8988T (cell line): ENCODE results near the gene ESRP2.

Experiments
- DNase-seq: peaks from one replicate; pipeline ENCODE4 v3.0.0; 2011

The ESRP2 gene

DNA sequence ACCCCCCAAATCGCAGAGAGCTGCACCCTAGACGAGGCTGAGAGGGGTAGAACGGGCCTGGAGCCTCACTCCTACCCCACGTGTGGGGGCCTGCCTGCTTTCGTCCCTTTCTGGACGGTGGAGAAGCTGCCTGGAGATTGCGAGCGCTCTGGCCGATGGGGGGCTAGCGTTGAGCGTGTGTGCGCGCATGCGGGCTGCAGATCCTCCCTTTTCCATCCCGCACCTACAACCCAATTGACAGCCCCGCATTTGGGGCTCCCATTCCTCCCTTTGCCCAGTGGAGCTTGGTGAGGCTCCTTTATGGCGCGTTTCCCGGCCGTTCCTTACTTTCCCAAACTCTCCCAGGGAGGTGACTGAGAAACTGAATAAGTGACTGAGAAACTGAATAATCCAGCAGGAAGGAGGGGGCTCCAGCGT lies 907 bp upstream of the ESRP2 start:
- DNase-seq = peak; percentile 64

DNA sequence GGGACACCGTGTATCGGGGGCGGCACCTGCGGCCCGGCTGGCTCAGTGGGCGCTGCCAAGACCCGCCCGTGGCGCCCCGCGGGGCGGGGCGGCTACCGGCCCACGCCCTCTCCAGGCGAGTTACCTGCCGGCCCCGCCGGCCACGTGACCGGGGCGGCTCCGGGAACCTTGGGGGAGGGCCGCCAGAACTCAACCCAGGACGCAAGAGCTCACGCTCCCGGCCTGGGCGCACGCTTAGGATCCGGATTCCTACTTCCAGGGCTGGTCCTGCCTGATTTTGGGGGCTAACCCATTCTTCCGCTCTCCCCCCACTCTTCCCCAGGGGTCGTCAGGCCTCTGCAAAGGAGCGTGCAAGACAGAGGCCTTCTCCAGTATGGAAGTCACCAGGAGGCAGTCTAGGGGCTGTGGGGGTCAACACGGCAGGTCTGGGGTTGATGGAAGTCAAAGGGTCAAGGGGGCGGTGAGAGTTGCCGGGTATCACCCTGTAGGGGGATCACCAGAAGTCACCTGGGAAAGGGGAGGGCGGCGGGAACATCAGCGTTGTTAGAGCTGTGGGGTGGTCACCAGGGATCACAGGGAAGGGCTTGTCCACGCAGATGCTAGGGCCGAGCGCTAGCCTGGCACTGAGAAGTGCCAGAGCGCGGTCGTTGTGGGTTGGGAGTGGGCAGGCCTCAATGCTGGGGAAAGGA lies 354 bp upstream of the ESRP2 start:
- peak; percentile 44 for DNase-seq

DNA sequence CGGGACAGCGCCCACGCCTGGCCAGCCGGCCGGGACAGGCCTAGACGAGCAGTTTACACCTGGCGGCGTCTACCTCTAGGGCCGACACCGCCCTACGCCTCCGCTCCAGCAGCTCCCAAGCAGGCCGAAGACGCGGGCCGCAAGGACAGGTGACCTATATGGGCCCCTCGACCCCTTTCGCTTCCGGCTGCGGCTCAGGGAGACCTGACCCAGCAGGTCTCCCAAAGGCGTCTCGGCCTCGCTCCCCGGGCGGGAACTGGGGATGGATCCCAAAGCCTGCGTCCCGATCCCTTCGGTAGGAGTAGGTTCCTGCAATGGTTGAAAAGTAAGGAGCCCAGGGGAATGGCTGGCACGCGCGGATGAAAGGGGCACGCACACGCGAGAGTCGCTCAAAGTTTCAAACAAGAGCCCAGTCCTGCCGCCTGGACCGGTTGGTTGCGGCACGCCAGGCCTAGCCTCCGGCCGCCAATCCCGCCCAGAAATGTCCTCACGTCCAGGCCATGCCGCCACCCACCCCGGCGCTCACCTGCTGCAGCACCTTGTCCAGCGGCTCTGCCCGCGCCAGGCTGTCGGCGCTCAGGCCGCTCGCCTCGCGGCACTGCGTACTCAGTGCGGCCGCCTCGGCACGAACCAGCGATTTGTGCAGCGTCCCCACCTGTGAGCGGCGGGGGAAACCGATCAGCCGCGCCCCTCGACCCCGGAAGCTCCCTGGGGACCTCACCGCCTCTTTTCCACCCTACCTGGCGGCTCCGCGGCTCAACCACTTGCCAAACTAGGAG lies 630 bp downstream of the ESRP2 start:
- DNase-seq = peak; percentile 17

DNA sequence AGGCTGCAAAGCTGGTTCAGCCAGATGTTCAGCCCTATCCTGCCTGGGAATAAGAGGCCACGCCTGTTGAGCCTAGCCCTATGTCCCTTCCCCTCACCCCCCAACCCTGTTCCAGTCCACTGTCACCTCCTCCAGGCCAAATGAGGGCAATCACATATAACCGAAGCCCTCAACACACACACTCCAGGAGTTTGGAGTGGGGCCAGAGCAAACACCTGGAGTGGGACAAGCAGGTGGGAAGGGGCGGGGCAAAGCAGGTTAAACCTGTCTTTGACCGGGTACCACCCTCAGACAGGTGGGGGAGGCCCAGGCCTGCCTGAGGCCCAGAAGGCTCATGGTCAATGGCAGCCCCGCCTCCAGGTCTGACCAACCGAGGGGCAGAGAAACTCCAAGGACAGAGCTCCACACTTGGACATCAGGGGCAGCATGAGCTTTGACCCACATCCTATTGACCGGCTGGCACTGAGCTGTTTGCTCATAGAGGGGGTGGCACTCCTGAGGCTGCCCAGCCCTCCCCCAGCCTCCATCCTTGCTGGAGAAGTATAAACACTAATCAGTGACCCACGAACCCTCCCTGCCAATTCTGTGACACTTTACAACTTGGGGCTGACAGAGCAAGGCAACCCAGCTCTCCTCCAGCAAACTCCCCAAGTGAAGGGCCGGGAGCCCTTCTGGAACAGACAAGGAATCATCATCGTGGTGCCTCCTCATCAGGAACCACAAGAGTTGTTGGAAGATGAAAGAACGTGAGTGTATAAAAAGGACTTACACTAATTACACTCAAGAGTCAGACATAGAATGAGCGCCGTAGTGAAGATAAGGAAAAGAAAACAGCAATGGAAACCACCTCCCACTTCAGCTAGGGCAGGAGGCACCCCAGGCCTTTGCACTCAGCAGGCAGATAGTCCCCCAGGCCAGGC lies 1.5 kb downstream of the ESRP2 start:
- peak; percentile 41 for DNase-seq

DNA sequence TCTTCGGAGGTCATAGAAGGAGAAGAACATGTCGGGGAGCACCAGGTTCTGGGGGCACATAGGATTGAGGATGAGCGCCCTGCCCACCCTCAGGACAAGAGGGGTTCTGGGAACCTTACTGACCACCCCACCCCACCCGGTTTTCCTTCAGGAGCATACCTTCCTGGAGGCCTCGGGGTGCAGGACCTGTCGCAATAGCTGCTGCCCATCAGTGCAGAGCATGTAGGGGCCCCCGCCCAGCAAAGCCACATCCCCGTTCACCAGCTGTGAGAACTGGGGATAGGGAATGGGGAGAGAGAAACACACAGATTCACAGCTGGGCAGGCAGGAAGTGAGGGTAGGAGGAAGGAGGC lies 2.1 kb downstream of the ESRP2 start:
- no peak for DNase-seq

DNA sequence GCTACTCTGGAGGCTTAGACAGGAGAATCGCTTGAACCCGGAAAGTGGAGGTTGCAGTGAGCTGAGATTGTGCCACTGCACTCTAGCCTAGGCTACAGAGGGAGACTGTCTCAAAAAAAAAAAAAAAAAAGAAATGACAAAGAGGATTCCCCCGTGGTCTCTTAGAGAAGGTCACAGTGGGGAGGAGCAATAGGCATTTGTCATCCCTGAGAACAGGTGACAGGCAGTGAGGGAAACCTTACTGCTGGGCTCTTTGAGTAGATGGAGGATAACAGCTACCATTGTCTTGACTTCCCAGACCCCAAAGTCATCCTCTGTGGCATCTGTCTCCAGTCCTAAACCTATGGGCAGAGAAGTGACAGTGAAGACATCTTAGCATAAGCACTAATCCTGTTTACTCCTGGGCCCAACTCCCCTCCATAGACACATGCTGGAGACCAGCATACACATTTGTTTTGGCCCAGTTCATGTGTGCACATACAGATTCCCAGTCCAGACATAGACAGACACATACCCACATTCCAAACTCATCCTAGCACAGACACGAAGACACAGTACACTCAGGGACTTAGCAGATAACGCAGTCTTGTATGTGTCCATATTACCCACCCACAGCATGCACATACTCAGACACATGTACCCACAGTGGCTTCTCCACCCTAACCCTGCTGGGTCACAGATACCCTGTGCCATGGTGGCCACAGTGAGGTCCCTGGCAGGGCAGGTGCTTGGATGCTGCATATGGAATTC lies 2.7 kb downstream of the ESRP2 start:
- DNase-seq = no peak

DNA sequence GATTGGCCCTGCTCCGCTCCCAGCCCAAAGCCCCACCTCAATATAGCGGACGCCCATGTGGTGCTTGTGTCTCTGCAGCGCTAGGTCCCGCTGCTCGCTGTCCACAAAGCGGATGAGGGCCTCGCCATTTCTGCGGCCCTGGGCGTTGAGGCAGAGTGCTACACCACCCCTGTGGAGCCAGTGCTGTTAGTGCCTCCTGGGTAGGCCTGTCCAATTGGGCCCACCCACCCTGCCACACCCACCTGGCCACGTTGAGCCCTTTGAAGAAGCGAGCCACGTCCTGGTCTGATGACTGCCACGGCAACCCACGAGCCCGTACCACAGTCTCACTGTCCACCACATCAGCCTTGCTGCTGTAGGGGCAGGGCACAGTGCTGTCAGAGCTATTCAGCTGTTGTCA lies 3.6 kb downstream of the ESRP2 start:
- DNase-seq = no peak

DNA sequence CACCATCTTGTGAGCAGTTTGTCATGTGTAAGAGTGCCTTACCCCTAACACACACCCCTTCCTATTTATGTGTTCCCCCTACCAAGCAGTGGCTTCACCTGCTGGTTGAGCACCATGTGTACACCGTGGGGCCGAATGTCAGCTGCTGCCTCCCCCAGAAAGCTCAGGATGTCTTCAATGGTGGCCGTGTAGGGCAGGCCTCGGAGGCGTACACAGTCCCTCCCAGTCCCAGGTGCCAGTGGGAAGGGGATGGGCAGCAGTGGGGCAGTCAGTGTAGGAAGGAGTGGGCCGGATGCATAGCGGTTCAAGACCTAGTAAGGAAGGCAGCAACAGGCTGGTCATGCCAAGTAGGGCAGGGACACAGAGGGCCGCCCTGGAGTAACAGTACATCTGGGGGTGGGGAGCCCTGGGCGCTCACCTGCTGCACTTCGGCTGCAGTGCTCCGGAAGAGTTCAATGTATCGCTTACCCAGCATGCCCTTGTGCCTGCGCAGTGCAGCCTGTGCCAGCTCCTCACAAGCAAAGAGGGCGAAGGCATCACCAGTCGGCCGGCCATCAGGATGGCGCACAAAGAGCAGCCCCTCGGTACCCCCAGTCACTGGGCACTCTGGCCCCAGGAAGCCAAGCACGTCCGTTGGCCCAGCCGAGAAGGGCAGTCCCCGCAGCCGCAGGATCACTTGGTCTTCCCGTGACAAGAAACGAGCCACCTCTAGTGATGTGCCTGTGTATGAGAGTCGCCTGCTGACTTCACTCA lies 4.4 kb downstream of the ESRP2 start:
- DNase-seq = no peak

DNA sequence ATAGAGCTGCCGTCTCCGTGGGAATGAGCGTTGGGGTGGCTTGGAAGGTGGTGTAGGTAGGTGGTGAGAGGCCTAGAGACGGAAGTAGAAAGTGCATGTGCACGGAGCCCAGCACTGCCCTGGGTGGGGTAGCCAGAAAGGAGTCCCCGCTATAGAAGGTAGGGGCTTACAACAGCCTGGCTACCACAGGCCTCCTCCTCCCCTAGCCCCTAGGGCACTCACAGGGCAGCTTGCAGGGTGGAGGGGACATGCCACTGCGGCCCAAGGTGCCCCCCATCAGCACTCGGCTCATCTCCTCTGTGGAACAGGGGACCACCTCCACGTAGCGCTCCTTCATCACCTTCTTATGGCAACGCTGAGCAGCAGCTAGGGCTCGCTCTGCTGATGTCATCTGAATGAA lies 5.0 kb downstream of the ESRP2 start:
- DNase-seq = no peak

DNA sequence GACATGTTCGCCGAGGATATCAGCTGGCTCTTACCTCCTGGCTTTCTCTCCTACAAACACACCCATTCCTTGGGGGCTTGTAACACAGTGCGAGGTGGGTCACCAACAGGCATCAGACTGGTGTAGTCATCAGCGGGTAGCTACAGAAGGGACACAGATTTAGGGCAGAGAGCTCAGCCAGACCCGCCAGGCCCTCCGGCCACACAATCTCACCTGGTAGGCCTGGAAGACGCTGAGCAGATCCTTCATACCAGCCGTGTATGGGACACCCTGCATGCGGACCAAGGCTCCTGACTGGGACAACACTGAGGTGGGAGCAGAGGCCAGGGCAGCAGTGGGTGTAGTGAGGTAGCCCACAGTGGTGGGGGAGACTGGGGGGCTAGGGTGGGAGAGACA lies 5.8 kb downstream of the ESRP2 start:
- DNase-seq = no peak

DNA sequence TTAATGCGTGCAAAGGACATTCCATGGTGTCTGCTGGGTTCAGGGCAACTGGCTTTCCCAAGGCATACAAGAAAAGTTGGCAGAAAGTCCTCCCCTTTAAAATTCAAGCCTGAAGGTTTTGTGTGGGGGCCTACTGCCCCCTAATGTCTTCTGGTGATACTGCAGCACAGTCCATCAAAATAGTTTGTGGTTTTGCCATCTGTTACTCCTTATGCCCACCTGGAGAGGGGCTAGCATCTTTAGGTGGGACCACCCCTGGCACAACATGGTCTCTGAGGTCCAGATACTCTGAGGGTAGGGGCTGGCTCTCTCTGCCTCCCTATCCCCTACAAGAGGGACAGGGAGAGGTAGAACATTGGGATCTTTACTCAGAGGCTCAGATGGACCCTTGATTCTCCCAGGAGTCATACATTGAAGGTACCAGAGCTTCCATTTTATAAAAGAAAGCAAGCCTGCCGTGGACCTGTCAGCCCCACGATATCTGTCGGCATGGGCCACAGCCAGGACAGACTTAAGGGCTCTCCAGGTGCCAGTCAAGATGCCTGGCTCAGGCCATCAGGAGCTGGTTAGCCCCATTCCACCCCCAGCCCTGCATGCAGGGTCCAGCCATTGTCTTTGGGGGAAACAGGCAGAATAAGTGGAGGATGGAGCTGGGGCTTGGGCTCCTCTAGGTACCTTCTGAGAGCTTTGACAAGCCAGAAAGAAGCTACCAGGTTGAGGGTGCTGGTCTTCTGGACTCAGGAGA lies 6.3 kb downstream of the ESRP2 start:
- no peak for DNase-seq

DNA sequence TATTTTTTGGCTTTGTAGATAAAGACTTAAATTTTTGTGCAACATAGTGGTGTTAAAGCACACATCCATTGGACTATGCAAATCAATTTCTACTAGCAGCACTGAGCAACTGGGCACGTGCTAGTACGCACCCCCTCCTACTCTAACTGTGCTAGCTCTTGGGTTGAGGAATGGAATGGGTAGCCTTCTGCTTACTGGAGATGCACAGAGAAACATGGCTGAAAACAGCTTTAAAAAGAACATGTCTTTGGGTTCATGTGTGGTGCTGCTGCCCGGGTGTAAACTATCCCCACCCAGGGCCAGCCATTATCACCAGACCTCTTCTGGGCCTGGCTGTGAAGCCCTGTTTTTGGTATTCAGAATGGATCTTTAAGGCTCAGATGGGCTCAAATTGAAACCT lies 7.3 kb downstream of the ESRP2 start:
- DNase-seq = no peak

DNA sequence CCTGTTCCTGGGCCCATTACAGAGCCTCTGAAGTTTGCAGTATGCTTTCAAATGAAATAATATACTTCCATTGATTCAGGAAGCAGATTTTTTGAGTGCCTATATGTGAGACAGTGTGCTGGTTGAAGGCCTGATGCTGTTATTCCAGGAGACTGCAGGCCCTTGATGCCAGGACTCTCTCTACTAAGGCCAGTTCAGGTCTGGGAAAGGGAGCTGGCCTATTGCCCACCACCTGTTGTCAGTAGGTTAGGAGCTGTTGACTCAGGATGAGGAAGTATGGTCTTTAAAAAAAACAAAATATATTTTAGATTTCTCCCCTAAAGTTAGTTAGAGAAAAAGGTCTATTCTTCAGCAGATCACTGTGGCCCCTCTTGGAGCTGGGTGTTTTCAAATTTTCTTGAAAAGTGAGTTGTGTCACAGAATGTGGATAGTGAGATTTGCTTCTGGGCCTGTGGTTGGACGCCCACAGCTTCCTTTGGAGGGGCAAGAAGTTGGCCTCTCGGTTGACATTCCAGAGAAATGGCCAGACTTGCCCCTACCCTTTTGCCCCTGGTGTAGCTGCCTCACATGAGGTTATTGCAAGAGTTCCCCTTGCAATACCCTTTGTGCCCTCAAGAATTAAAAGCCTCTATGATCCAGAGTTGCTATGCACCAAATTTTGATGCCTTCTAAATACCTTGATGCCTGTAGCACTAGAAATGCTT lies 7.9 kb downstream of the ESRP2 start:
- no peak for DNase-seq

DNA sequence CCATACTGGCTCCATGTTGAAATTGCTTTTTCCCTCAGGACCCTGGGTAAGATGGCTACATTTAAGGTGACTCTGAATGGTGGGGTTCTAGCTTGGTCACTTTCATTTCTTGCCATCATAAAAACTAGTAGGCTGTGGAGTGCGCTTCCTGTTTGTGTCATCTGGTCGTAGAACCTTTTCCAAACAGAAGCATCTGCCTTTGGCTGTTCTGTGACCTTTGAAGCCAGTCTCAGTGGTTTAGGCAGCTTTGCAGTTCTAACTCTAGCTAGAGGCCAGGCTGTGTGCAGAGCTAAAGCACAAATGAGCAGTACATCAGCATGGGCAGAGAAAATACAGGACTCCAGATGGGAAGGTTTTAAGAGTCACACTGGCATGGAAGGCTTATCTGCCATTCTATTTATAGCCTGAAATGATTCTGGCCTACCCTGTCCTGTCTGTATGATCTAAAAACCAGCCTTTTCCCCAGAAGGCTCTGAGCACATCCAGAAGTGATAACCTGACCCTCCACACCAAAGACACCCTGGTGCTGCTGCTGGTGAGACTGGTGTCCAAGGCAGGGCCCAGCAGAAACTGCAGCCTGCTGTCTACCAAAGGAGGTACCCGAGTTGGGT lies 8.6 kb downstream of the ESRP2 start:
- DNase-seq = no peak

DNA sequence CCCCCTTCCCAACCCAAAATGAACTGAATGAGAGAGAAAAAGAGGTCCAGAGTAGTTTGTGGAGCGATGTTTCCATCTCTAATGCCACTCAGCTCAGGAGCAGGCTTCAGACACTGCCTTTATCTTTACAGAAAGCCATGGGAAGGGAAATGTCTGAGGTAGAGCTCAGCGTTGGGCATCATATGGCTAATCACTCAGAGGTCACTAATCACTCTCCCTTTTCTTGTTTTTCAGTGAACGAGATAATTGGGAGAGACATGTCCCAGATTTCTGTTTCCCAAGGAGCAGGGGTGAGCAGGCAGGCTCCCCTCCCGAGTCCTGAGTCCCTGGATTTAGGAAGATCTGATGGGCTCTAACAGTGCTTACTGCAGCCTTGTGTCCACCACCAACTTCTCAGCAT lies 9.8 kb downstream of the ESRP2 start:
- DNase-seq = no peak

DNA sequence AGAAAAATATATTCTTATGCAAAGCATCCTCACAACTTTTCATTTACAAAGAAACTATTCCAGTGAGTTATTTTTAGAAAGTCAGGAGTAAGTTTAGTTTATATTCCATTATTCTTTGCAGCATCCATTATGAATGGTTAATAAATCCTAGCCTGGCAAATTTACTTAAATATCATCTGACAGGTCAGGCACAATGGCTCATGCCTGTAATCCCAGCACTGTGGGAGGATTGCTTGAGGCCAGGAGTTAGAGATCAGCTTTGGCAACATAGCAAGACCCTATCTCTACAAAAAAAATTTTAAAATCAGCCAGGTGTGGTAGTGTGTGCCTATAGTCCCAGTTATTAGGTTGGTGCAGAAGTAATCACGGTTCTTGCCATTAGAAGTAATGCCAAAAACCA lies 12.9 kb downstream of the ESRP2 start:
- no peak for DNase-seq

DNA sequence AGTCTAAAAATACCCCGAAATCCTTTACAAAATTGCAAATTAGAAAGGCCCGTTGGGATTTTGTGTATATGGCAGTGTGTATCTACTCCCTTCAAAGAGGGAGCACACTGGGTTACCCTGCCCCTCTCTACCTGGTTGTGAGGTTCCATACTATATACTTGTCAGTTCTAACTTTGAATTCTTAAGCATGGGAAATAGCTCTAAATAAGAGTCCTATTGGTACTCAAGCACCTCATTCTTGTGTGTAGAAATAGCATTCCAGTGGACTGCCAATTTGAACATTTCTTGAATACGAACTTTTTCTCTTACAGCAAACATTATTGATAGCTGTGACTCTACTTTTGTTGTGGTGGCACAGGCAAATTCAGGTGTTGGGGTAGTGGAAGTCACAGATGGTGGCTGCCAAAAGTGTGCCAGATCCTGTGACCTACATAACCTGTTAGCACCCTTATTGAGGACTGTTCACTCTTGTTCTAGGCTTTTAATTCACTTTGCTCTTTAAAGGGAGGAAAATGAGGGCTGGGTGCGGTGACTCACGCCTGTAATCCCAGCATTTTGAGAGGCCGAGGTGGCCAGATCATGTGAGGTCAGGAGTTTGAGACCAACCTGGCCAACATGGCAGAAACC lies 16.1 kb downstream of the ESRP2 start:
- no peak for DNase-seq

DNA sequence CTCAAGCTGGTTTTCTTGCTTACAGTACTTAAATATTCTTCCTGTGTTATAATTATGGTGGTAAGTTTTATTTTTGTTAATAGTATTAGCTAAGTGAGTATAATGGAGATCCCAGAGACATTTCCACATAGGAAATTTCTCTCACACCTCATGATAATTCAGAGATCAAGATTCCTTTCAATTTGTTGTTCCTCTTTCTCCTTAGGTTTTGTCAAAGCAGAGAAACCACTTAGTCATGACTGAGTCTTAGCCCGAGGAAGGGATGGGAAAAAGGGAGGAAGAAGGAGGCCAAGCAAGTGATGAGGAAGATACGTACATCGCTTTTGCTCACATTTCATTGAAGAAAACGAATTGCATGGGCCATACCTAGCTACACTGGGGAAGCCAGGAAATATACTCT lies 18.4 kb downstream of the ESRP2 start:
- no peak for DNase-seq

DNA sequence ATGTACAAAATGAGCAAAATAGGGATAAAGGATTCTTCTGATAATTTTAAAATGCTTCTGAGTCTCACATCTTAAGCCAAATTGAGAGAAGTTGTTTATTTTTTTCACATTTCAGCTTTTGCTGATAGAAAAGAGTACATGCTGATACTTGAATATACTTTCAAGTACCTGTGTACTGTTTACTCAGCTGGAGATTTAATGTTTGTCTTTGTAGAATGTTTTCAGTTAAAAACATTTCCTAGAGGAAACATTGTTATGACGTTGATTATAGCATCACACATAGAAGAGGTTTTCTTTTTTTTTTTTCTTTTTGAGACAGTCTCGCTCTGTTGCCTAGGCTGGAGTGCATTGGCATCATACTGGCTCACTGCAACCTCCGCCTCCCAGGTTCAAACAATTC lies 19.7 kb downstream of the ESRP2 start:
- no peak for DNase-seq

DNA sequence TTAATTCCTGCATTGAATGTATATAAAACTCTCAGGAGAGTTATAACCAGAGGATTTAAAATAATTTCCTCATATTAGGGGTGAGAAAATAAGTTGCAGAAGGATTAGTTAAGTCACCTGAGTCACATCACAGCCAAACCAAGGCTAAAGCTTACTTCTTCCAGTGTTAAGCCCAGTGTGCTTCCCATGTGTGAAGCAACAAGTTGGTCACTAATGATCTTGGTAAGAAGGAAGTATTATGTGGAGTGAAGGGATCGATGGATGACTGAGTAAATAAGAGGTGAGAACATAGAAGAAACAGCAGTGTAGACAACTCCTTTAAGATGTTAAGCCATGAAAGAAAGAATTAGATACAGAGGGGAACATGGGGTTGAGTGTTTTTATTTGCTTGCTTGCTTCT lies 20.6 kb downstream of the ESRP2 start:
- no peak for DNase-seq
